Neural progenitor cell (in vitro differentiated cells): ENCODE data around the gene TMEM74B. TPM values are rescaled to one million over a fixed set of nuclear protein-coding genes. Genes with fewer than 3 reads are reported as not detected.

Source experiments
- DNase-seq: peaks from one replicate; pipeline ENCODE4 v3.0.0-alpha.2; 2016; ENCODE audit warnings: low spot score
- H2AFZ ChIP-seq: fragments of 200-600 bp; sonication (generic); replicated peaks from 2 replicates; pipeline ENCODE4 v1.6.1; 2016; ENCODE audit warnings: antibody characterized with exemption
- H3F3A ChIP-seq: fragments of 200-600 bp; sonication (generic); 2 replicates; pipeline ENCODE4 v1.6.1; 2016; ENCODE audit warnings: antibody characterized with exemption, low read depth
- H3K27ac ChIP-seq: fragments of 200-600 bp; sonication (generic); 2 replicates; pipeline ENCODE4 v1.5.1; 2016; ENCODE audit warnings: mild to moderate bottlenecking
- H3K27me3 ChIP-seq: fragments of 200-600 bp; sonication (generic); 2 replicates; pipeline ENCODE4 v1.6.1; 2016; ENCODE audit warnings: mild to moderate bottlenecking, moderate library complexity
- H3K36me3 ChIP-seq: fragments of 200-600 bp; sonication (generic); 2 replicates; pipeline ENCODE4 v1.5.1; 2016
- H3K4me1 ChIP-seq: fragments of 200-600 bp; sonication (generic); 2 replicates; pipeline ENCODE4 v1.6.1; 2016; ENCODE audit warnings: mixed run types
- H3K4me2 ChIP-seq: fragments of 200-600 bp; sonication (generic); 2 replicates; pipeline ENCODE4 v1.6.1; 2016
- H3K4me3 ChIP-seq: fragments of 200-600 bp; sonication (generic); 2 replicates; pipeline ENCODE4 v1.5.1; 2016
- H3K79me2 ChIP-seq: fragments of 200-600 bp; sonication (generic); 2 replicates; pipeline ENCODE4 v1.6.1; 2016; ENCODE audit warnings: low read depth
- H3K9ac ChIP-seq: fragments of 200-600 bp; sonication (generic); 2 replicates; pipeline ENCODE4 v1.6.1; 2016
- H3K9me3 ChIP-seq: fragments of 200-600 bp; sonication (generic); 2 replicates; pipeline ENCODE4 v1.5.1; 2016; ENCODE audit warnings: low read depth
- H4K20me1 ChIP-seq: fragments of 200-600 bp; sonication (generic); 2 replicates; pipeline ENCODE4 v1.6.1; 2016; ENCODE audit warnings: low read depth
- H3K27ac Mint-ChIP-seq: 3 replicates; pipeline ENCODE4 v1.8.0; 2021; ENCODE audit warnings: mixed read lengths
- H3K27me3 Mint-ChIP-seq: 2 replicates; pipeline ENCODE4 v1.8.0; 2022; ENCODE audit warnings: low read depth, mild to moderate bottlenecking, inconsistent platforms, moderate library complexity, mixed read lengths; ENCODE audit not compliant: insufficient read depth
- H3K36me3 Mint-ChIP-seq: 3 replicates; pipeline ENCODE4 v1.8.0; 2021; ENCODE audit warnings: mixed read lengths
- H3K4me1 Mint-ChIP-seq: 3 replicates; pipeline ENCODE4 v1.8.0; 2021; ENCODE audit warnings: mixed read lengths
- H3K4me3 Mint-ChIP-seq: 3 replicates; pipeline ENCODE4 v1.8.0; 2021; ENCODE audit warnings: mild to moderate bottlenecking, moderate library complexity, mixed read lengths
- H3K9me3 Mint-ChIP-seq: 3 replicates; pipeline ENCODE4 v1.8.0; 2020; ENCODE audit warnings: mixed read lengths
- CTCF ChIP-seq: fragments of 200-600 bp; sonication (generic); IDR thresholded peaks from 2 replicates; pipeline ENCODE4 v1.5.1; 2017; ENCODE audit warnings: antibody characterized with exemption, mild to moderate bottlenecking
- EZH2 ChIP-seq: fragments of 200-600 bp; sonication (generic); IDR thresholded peaks from 2 replicates; pipeline ENCODE4 v1.6.1; 2017; ENCODE audit warnings: antibody characterized with exemption, mild to moderate bottlenecking, moderate library complexity
- EZH2phosphoT487 ChIP-seq: fragments of 200-600 bp; sonication (generic); IDR thresholded peaks from 2 replicates; pipeline ENCODE4 v1.6.1; 2017; ENCODE audit warnings: antibody characterized with exemption
- total RNA-seq: library from RNA; depleted of rRNA; stranded (reverse); fragments of >200 nt; gene quantifications from 2 replicates; pipeline ENCODE4 v1.2.3, GENCODE V29; 2015; ENCODE audit warnings: low replicate concordance

TMEM74B gene
- total RNA-seq, 1 donor from 2014 or later, result 2.5 TPM

- peak overlapping the region; percentile 52 for H3K27ac Mint-ChIP-seq
- no peaks in the 10 kb centered on the region for H3K9me3 ChIP-seq
- H4K20me1 ChIP-seq, result no peaks in the 10 kb centered on the region
- no peak overlapping the region for H3K9ac ChIP-seq
- no peak overlapping the region for H3K4me3 ChIP-seq
- H3K4me2 ChIP-seq, result no peak overlapping the region
- H3K27me3 ChIP-seq, result no peaks in the 10 kb centered on the region
- H3K27ac ChIP-seq, result no peak overlapping the region
- peaks cover 16% of the 10 kb centered on the region for H3K36me3 ChIP-seq
- no peaks in the 10 kb centered on the region for H3F3A ChIP-seq
- H3K4me1 ChIP-seq, result no peaks in the 10 kb centered on the region
- no peak overlapping the region for H2AFZ ChIP-seq
- no peak for DNase-seq
- peaks cover 54% of the 10 kb centered on the region for H3K36me3 Mint-ChIP-seq
- H3K4me1 Mint-ChIP-seq, result peaks cover 14% of the 10 kb centered on the region
- TF ChIP-seq EZH2phosphoT487 (no peak), EZH2 (no peak), CTCF (no peak)
- peaks cover 5% of the 10 kb centered on the region for H3K9me3 Mint-ChIP-seq
- no peak overlapping the region for H3K4me3 Mint-ChIP-seq
- H3K27me3 Mint-ChIP-seq, result no peaks in the 10 kb centered on the region
- peaks cover 10% of the 10 kb centered on the region for H3K79me2 ChIP-seq
Observed at GRCh38 chr20:1130847-1131246, 53.9 kb downstream of the TMEM74B start.

Other genes with a start within 250 kb of the TMEM74B start
- gene RSPO4, start 182.7 kb downstream of the TMEM74B start, total RNA-seq, result 0.26 and 1.0 TPM in 2 replicates
- gene PSMF1, start 66.4 kb downstream of the TMEM74B start, total RNA-seq, result 34.0 and 56.0 TPM in 2 replicates
- gene C20orf202, start 18.5 kb upstream of the TMEM74B start, total RNA-seq, result not detected in 2 replicates
- not detected in 2 replicates for gene RAD21L1, start 41.1 kb upstream of the TMEM74B start, total RNA-seq
- 0.43 and 0.90 TPM in 2 replicates for gene SNPH, start 81.3 kb upstream of the TMEM74B start, total RNA-seq
- 1.6 and 6.6 TPM in 2 replicates for gene SDCBP2, start 144.2 kb upstream of the TMEM74B start, total RNA-seq
- gene FKBP1A, start 208.1 kb upstream of the TMEM74B start, total RNA-seq, result 128 and 135 TPM in 2 replicates